GM20000 (cell line): ENCODE results near the gene HDAC11.

Source experiments
- DNase-seq: peaks from one replicate; pipeline ENCODE4 v3.0.0; 2012; ENCODE audit warnings: low spot score
- CTCF ChIP-seq: IDR thresholded peaks from 2 replicates; pipeline ENCODE4 v1.5.1; 2012; ENCODE audit warnings: mild to moderate bottlenecking, control low read depth; ENCODE audit errors: extremely low read depth, missing control alignments

The HDAC11 gene

GRCh38 chr3:13550423-13550690 is 70.3 kb downstream of the HDAC11 start:
- no peak for TF ChIP-seq CTCF
- no peak for DNase-seq

GRCh38 chr3:13550791-13551360 is 70.8 kb downstream of the HDAC11 start:
- DNase-seq: no peak
- TF ChIP-seq CTCF: no peak

GRCh38 chr3:13552857-13553652 is 72.9 kb downstream of the HDAC11 start:
- DNase-seq: no peak
- TF ChIP-seq CTCF: no peak

- no peak for DNase-seq
- TF ChIP-seq CTCF: no peak
These were observed 73.6 kb downstream of the HDAC11 start for GRCh38 chr3:13553686-13554085.

- DNase-seq: no peak
- no peak for TF ChIP-seq CTCF
These were observed 75.6 kb downstream of the HDAC11 start for GRCh38 chr3:13555753-13556152.
